GM19328 (cell line): Measurements from ENCODE around the gene CGB5.
"Not testable (repeated sequence)": the region's sequence is repeated elsewhere in the genome, so short reads cannot be mapped to it uniquely, and the experiment has no call there.

Source experiments
- ATAC-seq: cut with Tn5 transposase; IDR thresholded peaks from one replicate; pipeline ENCODE4 v1.9.1; 2021; ENCODE audit warnings: mild to moderate bottlenecking, moderate library complexity; ENCODE audit not compliant: unreplicated experiment

Gene CGB5

GRCh38 chr19:49056902-49057596 lies 13.4 kb downstream of the CGB5 start:
- not testable (repeated sequence) for ATAC-seq

- no peak for ATAC-seq
Observed at GRCh38 chr19:49057636-49058234, 14.1 kb downstream of the CGB5 start, which contains the start of gene CGB7. Gene CGB7, minus strand, starts transcription at chr19:49057749. Its CDS starts 2,374 bp downstream, at chr19:49055375.

- ATAC-seq, result no peak
Observed at GRCh38 chr19:49058562-49058961, 14.9 kb downstream of the CGB5 start.

- ATAC-seq, result no peak
Observed at GRCh38 chr19:49059053-49059452, 15.4 kb downstream of the CGB5 start.

GRCh38 chr19:49061000-49061399 lies 17.4 kb downstream of the CGB5 start:
- ATAC-seq, result no peak

- ATAC-seq, result no peak
Observed at GRCh38 chr19:49061445-49061844, 17.8 kb downstream of the CGB5 start.

GRCh38 chr19:49064029-49064629 lies 20.5 kb downstream of the CGB5 start:
- ATAC-seq, result no peak

GRCh38 chr19:49064768-49065611 lies 21.3 kb downstream of the CGB5 start, which contains the start of gene NTF4:
Gene NTF4, minus strand, starts transcription at chr19:49064818. Its CDS starts 2,821 bp downstream, at chr19:49061997.
- no peak for ATAC-seq

- no peak for ATAC-seq
Observed at GRCh38 chr19:49065905-49066512, 22.4 kb downstream of the CGB5 start.

GRCh38 chr19:49067554-49067953 lies 23.9 kb downstream of the CGB5 start:
- no peak for ATAC-seq

- ATAC-seq, result no peak
Observed at GRCh38 chr19:49069026-49069425, 25.4 kb downstream of the CGB5 start.

GRCh38 chr19:49070416-49070815 lies 26.8 kb downstream of the CGB5 start:
- no peak for ATAC-seq

GRCh38 chr19:49071860-49072547 lies 28.4 kb downstream of the CGB5 start:
- ATAC-seq, result no peak

GRCh38 chr19:49073514-49074378 lies 30.1 kb downstream of the CGB5 start:
- no peak for ATAC-seq

GRCh38 chr19:49074869-49075268 lies 31.2 kb downstream of the CGB5 start:
- not testable (repeated sequence) for ATAC-seq

GRCh38 chr19:49080392-49080791 lies 36.7 kb downstream of the CGB5 start:
- no peak for ATAC-seq

GRCh38 chr19:49081273-49081672 lies 37.6 kb downstream of the CGB5 start:
- no peak for ATAC-seq

- ATAC-seq, result no peak
Observed at GRCh38 chr19:49084206-49085019, 40.8 kb downstream of the CGB5 start.
